ENCODE results near the gene EPHB4. TPM values are rescaled to one million over a fixed set of nuclear protein-coding genes. Genes with fewer than 3 reads are reported as not detected.

Gene EPHB4
- total RNA-seq, 4 donors from 2014 or later = 19.0 to 55.6 (median 41.5) TPM

DNA sequence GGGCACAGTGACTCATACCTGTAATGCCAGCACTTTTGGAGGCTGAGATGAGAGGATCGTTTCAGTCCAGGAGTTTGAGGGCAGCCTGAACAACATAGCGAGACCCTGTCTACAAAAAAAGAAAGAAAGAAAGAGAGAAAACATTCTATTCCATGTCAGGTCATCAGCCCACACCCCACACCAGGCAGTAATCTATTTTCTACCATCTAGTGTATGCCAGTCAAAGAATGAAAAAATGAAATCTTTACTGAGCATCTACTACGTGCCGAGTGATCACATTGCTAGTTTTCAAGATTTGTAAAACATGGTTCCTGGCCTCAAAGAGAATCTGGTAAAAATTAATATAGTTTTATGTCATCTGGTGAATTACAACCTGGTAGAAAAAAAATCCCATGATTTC lies 3.1 kb upstream of the EPHB4 start:
- Histone ChIP-seq H3K27ac (no peak overlapping the region), H3K27me3 (no peaks in the 10 kb centered on the region), H3K36me3 (no peaks in the 10 kb centered on the region), H3K4me1 (peaks cover 0 to 31% (median 13%) of the 10 kb centered on the region in 3 donors), H3K9me3 (no peaks in the 10 kb centered on the region), H3K4me3 (no peak overlapping the region)
- TF ChIP-seq, protein P1, sequence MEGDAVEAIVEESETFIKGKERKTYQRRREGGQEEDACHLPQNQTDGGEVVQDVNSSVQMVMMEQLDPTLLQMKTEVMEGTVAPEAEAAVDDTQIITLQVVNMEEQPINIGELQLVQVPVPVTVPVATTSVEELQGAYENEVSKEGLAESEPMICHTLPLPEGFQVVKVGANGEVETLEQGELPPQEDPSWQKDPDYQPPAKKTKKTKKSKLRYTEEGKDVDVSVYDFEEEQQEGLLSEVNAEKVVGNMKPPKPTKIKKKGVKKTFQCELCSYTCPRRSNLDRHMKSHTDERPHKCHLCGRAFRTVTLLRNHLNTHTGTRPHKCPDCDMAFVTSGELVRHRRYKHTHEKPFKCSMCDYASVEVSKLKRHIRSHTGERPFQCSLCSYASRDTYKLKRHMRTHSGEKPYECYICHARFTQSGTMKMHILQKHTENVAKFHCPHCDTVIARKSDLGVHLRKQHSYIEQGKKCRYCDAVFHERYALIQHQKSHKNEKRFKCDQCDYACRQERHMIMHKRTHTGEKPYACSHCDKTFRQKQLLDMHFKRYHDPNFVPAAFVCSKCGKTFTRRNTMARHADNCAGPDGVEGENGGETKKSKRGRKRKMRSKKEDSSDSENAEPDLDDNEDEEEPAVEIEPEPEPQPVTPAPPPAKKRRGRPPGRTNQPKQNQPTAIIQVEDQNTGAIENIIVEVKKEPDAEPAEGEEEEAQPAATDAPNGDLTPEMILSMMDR (IDR thresholded peaks at IDR 0.05) = no peak
- TF ChIP-seq EP300 (IDR thresholded peaks at IDR 0.05) = no peak
- TF ChIP-seq POLR2A (IDR thresholded peaks at IDR 0.05) = no peak
- TF ChIP-seq POLR2AphosphoS5 (IDR thresholded peaks at IDR 0.05) = no peak
- ATAC-seq = no peak
- WGBS, 2 donors (ENCODE audit: low coverage in 1 of 2) = 70 to 72% methylated on average over 4 of the region's 4 CpGs

DNA sequence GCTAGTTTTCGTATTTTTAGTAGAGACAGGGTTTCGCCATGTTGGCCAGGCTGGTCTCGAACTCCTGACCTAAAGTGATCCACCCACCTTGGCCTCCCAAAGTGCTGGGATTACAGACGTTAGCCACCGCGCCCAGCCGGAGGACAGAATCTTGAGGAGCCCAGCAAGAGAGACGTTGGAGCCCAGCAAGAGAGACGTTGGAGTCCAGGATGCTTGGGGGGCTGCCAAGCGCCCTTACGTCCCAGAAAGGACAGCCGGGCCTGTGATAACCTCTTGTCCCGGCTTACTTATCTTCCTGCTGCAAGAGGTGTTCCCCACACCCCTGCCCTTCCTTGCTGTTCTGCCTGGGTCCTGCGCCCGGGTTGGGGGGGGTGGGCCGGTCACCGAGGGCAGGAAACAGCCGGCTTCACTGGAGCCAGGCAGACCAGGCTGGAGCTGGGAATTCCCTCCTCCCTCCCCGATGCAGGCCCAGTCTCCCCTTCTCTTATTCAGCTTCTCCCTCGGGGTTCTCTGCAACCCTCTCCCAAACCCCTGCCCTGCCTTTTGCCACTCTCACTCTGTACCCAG lies 1.9 kb upstream of the EPHB4 start:
- peak overlapping the region in 3 of 4 donors; percentile 46 to 87 (median 85) for H3K27ac ChIP-seq
- peak overlapping the region in 1 of 2 donors; percentile 80 for H3K4me3 ChIP-seq
- peak; percentile 30 for TF ChIP-seq POLR2AphosphoS5 (IDR thresholded peaks at IDR 0.05)
- no peak for TF ChIP-seq POLR2A (IDR thresholded peaks at IDR 0.05)
- TF ChIP-seq EP300 (IDR thresholded peaks at IDR 0.05) = no peak
- TF ChIP-seq, protein P1 (IDR thresholded peaks at IDR 0.05) = no peak
- no peaks in the 10 kb centered on the region for H3K27me3 ChIP-seq
- 45% methylated on average over 6 of the region's 20 CpGs; no CpG with 5 or more reads in 1 of the 2 donors for WGBS, 2 donors (ENCODE audit: low coverage in 1 of 2)
- peaks cover 0 to 42% (median 13%) of the 10 kb centered on the region in 3 donors for H3K4me1 ChIP-seq
- ATAC-seq = peak; percentile 21
- no peaks in the 10 kb centered on the region for H3K9me3 ChIP-seq
- H3K36me3 ChIP-seq = no peaks in the 10 kb centered on the region

- peaks cover 0 to 25% of the 10 kb centered on the region in 2 donors for H3K36me3 ChIP-seq
- WGBS, 2 donors (ENCODE audit: low coverage in 1 of 2) = 1 to 3% methylated on average over 10 of the region's 71 CpGs
- peaks cover 0 to 51% (median 13%) of the 10 kb centered on the region in 3 donors for H3K4me1 ChIP-seq
- no peaks in the 10 kb centered on the region for H3K27me3 ChIP-seq
- ATAC-seq = peak; percentile 39
- peak overlapping the region; percentile 53 to 80 for H3K4me3 ChIP-seq
- TF ChIP-seq POLR2AphosphoS5 (IDR thresholded peaks at IDR 0.05) (no peak), POLR2A (IDR thresholded peaks at IDR 0.05) (no peak), EP300 (IDR thresholded peaks at IDR 0.05) (no peak)
- TF ChIP-seq, protein P1 (IDR thresholded peaks at IDR 0.05) = no peak
- H3K9me3 ChIP-seq = no peaks in the 10 kb centered on the region
- H3K27ac ChIP-seq = peak overlapping the region; percentile 34 to 93 (median 86)
Observed at GRCh38 chr7:100826514-100827329, 601 bp downstream of the EPHB4 start.

- Histone ChIP-seq H3K27me3 (no peaks in the 10 kb centered on the region), H3K4me3 (peak overlapping the region; percentile 53 to 80), H3K4me1 (peaks cover 0 to 51% (median 13%) of the 10 kb centered on the region in 3 donors), H3K9me3 (no peaks in the 10 kb centered on the region), H3K27ac (peak overlapping the region in 3 of 4 donors; percentile 85 to 93 (median 87)), H3K36me3 (peaks cover 0 to 32% of the 10 kb centered on the region in 2 donors)
- 11 to 21% methylated on average over 7 to 16 of the region's 17 CpGs for WGBS, 2 donors (ENCODE audit: low coverage in 1 of 2)
- TF ChIP-seq, protein P1 (IDR thresholded peaks at IDR 0.05) = peak in 1 of 4 experiments; percentile 8
- no peak for TF ChIP-seq POLR2A (IDR thresholded peaks at IDR 0.05)
- no peak for ATAC-seq
Observed at GRCh38 chr7:100825751-100826513, 1.4 kb downstream of the EPHB4 start.
